Subcutaneous abdominal adipose tissue (tissue), 5 donors: ENCODE results near the gene DUSP16.

Experiments
- H3K27ac ChIP-seq: one replicate; pipeline ENCODE4 v1.7.0; 2013; ENCODE audit warnings: low read depth, mild to moderate bottlenecking, inconsistent platforms, low read length, moderate library complexity
- H3K27me3 ChIP-seq, 5 donors: one replicate each; pipeline ENCODE4 v1.7.0; 2013; ENCODE audit warnings: low read length in 5 of 5, inconsistent platforms in 1 of 5; ENCODE audit not compliant: control insufficient read depth in 5 of 5, insufficient read depth in 4 of 5
- H3K36me3 ChIP-seq, 5 donors: one replicate each; pipeline ENCODE4 v1.7.0; 2013; ENCODE audit warnings: low read length in 5 of 5; ENCODE audit not compliant: control insufficient read depth in 5 of 5, insufficient read depth in 5 of 5
- H3K4me1 ChIP-seq, 5 donors: one replicate each; pipeline ENCODE4 v1.7.0; 2013; ENCODE audit warnings: low read length in 5 of 5, mild to moderate bottlenecking in 3 of 5, moderate library complexity in 1 of 5; ENCODE audit not compliant: control insufficient read depth in 5 of 5, insufficient read depth in 5 of 5
- H3K4me3 ChIP-seq, 5 donors: one replicate each; pipeline ENCODE4 v1.7.0; 2013; ENCODE audit warnings: low read length in 5 of 5, low read depth in 1 of 5
- H3K9ac ChIP-seq, 5 donors: one replicate each; pipeline ENCODE4 v1.7.0; 2013; ENCODE audit warnings: low read length in 5 of 5, mild to moderate bottlenecking in 4 of 5, moderate library complexity in 3 of 5
- H3K9me3 ChIP-seq, 5 donors: one replicate each; pipeline ENCODE4 v1.7.0; 2013; ENCODE audit warnings: low read length in 5 of 5; ENCODE audit not compliant: control insufficient read depth in 5 of 5
- donor health status: healthy.
- donor health status: healthy.
- donor health status: healthy.
- donor health status: healthy.
- donor health status: healthy.

DUSP16 gene

GRCh38 chr12:12450043-12450471 lies 112.6 kb downstream of the DUSP16 start:
- H3K9me3 ChIP-seq = no peaks in the 10 kb centered on the region
- H3K4me1 ChIP-seq = peaks cover 6 to 28% (median 19%) of the 10 kb centered on the region in 5 donors
- no peaks in the 10 kb centered on the region for H3K27me3 ChIP-seq
- H3K9ac ChIP-seq = no peak overlapping the region
- H3K4me3 ChIP-seq = no peak overlapping the region
- no peaks in the 10 kb centered on the region for H3K36me3 ChIP-seq
- no peak overlapping the region for H3K27ac ChIP-seq

GRCh38 chr12:12449533-12450025 lies 113.1 kb downstream of the DUSP16 start:
- Histone ChIP-seq H3K9ac (no peak overlapping the region), H3K27me3 (no peaks in the 10 kb centered on the region), H3K4me3 (peak overlapping the region in 1 of 5 donors; percentile 17), H3K4me1 (peaks cover 6 to 28% (median 19%) of the 10 kb centered on the region in 5 donors), H3K36me3 (no peaks in the 10 kb centered on the region), H3K9me3 (no peaks in the 10 kb centered on the region), H3K27ac (no peak overlapping the region)

GRCh38 chr12:12447837-12448236 lies 114.8 kb downstream of the DUSP16 start:
- H3K27ac ChIP-seq = peak overlapping the region; percentile 52
- no peak overlapping the region for H3K9ac ChIP-seq
- H3K4me3 ChIP-seq = no peak overlapping the region
- H3K27me3 ChIP-seq = no peaks in the 10 kb centered on the region
- H3K9me3 ChIP-seq = no peaks in the 10 kb centered on the region
- no peaks in the 10 kb centered on the region for H3K36me3 ChIP-seq
- peaks cover 8 to 44% (median 32%) of the 10 kb centered on the region in 5 donors for H3K4me1 ChIP-seq

- Histone ChIP-seq H3K9ac (no peak overlapping the region), H3K4me1 (peaks cover 8 to 50% (median 35%) of the 10 kb centered on the region in 5 donors), H3K36me3 (no peaks in the 10 kb centered on the region), H3K9me3 (no peaks in the 10 kb centered on the region), H3K27me3 (no peaks in the 10 kb centered on the region), H3K27ac (peak overlapping the region; percentile 52), H3K4me3 (no peak overlapping the region)
Observed at GRCh38 chr12:12447236-12447635, 115.4 kb downstream of the DUSP16 start.

- no peaks in the 10 kb centered on the region for H3K36me3 ChIP-seq
- no peaks in the 10 kb centered on the region for H3K9me3 ChIP-seq
- no peaks in the 10 kb centered on the region for H3K27me3 ChIP-seq
- no peak overlapping the region for H3K27ac ChIP-seq
- H3K4me3 ChIP-seq = no peak overlapping the region
- H3K4me1 ChIP-seq = peaks cover 8 to 53% (median 35%) of the 10 kb centered on the region in 5 donors
- no peak overlapping the region for H3K9ac ChIP-seq
Observed at GRCh38 chr12:12446786-12447185, 115.9 kb downstream of the DUSP16 start.

GRCh38 chr12:12445882-12446181 lies 116.8 kb downstream of the DUSP16 start:
- no peaks in the 10 kb centered on the region for H3K27me3 ChIP-seq
- no peak overlapping the region for H3K9ac ChIP-seq
- H3K4me3 ChIP-seq = no peak overlapping the region
- no peak overlapping the region for H3K27ac ChIP-seq
- no peaks in the 10 kb centered on the region for H3K36me3 ChIP-seq
- H3K9me3 ChIP-seq = no peaks in the 10 kb centered on the region
- H3K4me1 ChIP-seq = peaks cover 8 to 61% (median 35%) of the 10 kb centered on the region in 5 donors

- peaks cover 8 to 66% (median 35%) of the 10 kb centered on the region in 5 donors for H3K4me1 ChIP-seq
- no peak overlapping the region for H3K27ac ChIP-seq
- no peak overlapping the region for H3K4me3 ChIP-seq
- H3K36me3 ChIP-seq = no peaks in the 10 kb centered on the region
- H3K27me3 ChIP-seq = no peaks in the 10 kb centered on the region
- no peak overlapping the region for H3K9ac ChIP-seq
- no peaks in the 10 kb centered on the region for H3K9me3 ChIP-seq
Observed at GRCh38 chr12:12445165-12445881, 117.3 kb downstream of the DUSP16 start.

GRCh38 chr12:12443431-12443878 lies 119.2 kb downstream of the DUSP16 start:
- peak overlapping the region in 2 of 5 donors; percentile 27 to 63 for H3K9ac ChIP-seq
- no peaks in the 10 kb centered on the region for H3K36me3 ChIP-seq
- no peak overlapping the region for H3K4me3 ChIP-seq
- H3K9me3 ChIP-seq = no peaks in the 10 kb centered on the region
- no peaks in the 10 kb centered on the region for H3K27me3 ChIP-seq
- H3K27ac ChIP-seq = peak overlapping the region; percentile 80
- H3K4me1 ChIP-seq = peaks cover 8 to 61% (median 28%) of the 10 kb centered on the region in 5 donors

GRCh38 chr12:12442548-12443071 lies 120.1 kb downstream of the DUSP16 start:
- Histone ChIP-seq H3K27ac (peak overlapping the region; percentile 80), H3K9ac (peak overlapping the region in 1 of 5 donors; percentile 6), H3K36me3 (peaks cover 0 to 2% (median 0%) of the 10 kb centered on the region in 5 donors), H3K4me1 (peaks cover 8 to 57% (median 24%) of the 10 kb centered on the region in 5 donors), H3K4me3 (no peak overlapping the region), H3K9me3 (no peaks in the 10 kb centered on the region), H3K27me3 (no peaks in the 10 kb centered on the region)

GRCh38 chr12:12441843-12442461 lies 120.7 kb downstream of the DUSP16 start:
- Histone ChIP-seq H3K4me3 (no peak overlapping the region), H3K9ac (peak overlapping the region in 1 of 5 donors; percentile 6), H3K27me3 (no peaks in the 10 kb centered on the region), H3K4me1 (peaks cover 2 to 50% (median 18%) of the 10 kb centered on the region in 5 donors), H3K9me3 (no peaks in the 10 kb centered on the region), H3K27ac (peak overlapping the region; percentile 80), H3K36me3 (peaks cover 0 to 3% (median 0%) of the 10 kb centered on the region in 5 donors)
